ENCODE results near the gene KLF16. TPM values are rescaled to one million over a fixed set of nuclear protein-coding genes. Genes with fewer than 3 reads are reported as not detected.

Gene KLF16
- total RNA-seq, 6 experiments from 2014 or later, result 37.7 to 48.3 (median 41.6) TPM

DNA sequence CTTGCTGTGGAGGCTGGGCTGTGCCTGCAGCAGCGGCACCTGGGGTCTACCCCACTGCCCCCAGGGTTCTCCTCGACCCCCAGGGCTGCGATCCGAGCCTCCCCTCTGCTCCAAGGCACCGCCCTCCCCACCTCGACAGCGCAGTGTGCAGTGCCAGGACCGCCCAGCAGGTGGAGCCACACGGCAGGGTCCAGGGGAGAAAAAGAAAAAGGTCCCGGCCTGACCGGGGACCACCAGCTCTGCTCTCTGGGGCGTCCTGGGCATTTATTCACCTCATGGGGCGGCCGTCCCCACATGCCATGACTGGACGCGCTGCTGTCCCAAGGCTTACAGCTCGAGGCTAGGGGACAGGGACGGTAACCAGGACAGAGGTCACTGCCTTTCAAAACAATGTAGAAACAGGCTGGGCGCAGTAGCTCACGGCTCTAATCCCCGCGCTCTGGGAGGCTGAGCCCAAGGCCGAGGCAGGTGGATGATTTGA, 25.7 kb downstream of the KLF16 start:
- H3K27ac Mint-ChIP-seq, result no peak overlapping the region
- TF ChIP-seq CTCF (IDR thresholded peaks at IDR 0.05), result peak; percentile 95
- no peaks in the 10 kb centered on the region for H3K36me3 Mint-ChIP-seq (ENCODE audit: low read depth)
- no peak overlapping the region for H3K4me3 Mint-ChIP-seq
- no peak for DNase-seq
- H3K4me1 Mint-ChIP-seq (ENCODE audit: low read depth), result no peaks in the 10 kb centered on the region
- H3K9me3 Mint-ChIP-seq, result no peaks in the 10 kb centered on the region
- H3K27me3 Mint-ChIP-seq (ENCODE audit: insufficient read depth), result no peaks in the 10 kb centered on the region

DNA sequence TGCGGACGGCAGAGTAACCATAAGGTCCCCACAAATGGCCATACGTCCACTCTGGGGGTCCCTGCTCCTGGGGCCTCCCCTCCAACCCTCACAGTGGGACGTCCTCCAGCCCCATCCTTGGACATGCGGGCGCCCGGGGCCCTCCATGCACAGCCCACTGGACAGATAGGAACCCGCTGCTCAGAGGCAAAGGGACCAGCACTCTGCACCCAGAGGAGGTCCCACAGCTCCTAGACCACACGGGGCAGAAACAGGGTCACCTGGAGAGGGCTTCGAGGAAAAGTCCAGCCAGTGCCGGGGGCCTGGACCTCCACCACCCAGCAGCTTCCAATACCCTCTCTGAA, 26.2 kb downstream of the KLF16 start:
- Mint-ChIP-seq H3K27ac (no peak overlapping the region), H3K4me1 (ENCODE audit: low read depth) (no peaks in the 10 kb centered on the region), H3K4me3 (no peak overlapping the region), H3K36me3 (ENCODE audit: low read depth) (no peaks in the 10 kb centered on the region), H3K27me3 (ENCODE audit: insufficient read depth) (no peaks in the 10 kb centered on the region), H3K9me3 (no peaks in the 10 kb centered on the region)
- DNase-seq, result no peak
- TF ChIP-seq CTCF (IDR thresholded peaks at IDR 0.05), result no peak

DNA sequence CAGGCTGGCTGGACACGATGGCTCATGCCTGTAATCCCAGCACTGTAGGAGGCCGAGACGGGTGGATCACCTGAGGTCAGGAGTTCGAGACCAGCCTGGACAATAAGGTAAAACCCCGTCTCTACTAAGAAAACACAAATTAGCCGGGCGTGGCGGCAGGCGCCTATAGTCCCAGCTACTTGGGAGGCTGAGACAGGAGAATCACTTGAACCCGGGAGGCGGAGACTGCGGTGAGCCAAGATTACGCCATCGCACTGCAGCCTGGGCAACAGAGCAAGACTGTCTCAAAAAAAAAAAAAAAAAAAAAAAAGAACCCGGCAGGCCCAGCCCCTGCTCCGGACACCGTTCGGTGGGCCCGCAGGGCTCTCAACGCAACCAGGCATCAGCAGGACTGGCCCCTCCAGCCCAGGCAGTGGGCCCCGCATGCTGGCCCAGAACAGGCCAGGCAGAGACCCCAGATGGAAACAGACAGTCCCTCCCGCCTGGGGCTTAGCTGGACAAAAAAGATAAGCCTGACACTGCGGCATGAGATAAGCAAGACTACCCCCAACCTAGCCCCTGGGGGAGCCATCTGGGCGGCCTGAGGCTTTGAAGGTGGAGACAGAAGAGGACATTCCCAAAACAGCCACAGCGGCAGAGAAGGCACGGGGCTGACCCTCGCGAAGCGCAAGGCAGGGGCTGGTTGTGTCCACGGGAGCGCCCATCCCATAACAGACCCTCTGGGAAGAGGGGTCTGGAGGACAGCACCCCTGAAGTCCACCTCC, 26.7 kb downstream of the KLF16 start:
- H3K4me1 Mint-ChIP-seq (ENCODE audit: low read depth), result no peaks in the 10 kb centered on the region
- no peak for DNase-seq
- no peaks in the 10 kb centered on the region for H3K27me3 Mint-ChIP-seq (ENCODE audit: insufficient read depth)
- no peak overlapping the region for H3K4me3 Mint-ChIP-seq
- no peak overlapping the region for H3K27ac Mint-ChIP-seq
- no peaks in the 10 kb centered on the region for H3K9me3 Mint-ChIP-seq
- no peak for TF ChIP-seq CTCF (IDR thresholded peaks at IDR 0.05)
- no peaks in the 10 kb centered on the region for H3K36me3 Mint-ChIP-seq (ENCODE audit: low read depth)

DNA sequence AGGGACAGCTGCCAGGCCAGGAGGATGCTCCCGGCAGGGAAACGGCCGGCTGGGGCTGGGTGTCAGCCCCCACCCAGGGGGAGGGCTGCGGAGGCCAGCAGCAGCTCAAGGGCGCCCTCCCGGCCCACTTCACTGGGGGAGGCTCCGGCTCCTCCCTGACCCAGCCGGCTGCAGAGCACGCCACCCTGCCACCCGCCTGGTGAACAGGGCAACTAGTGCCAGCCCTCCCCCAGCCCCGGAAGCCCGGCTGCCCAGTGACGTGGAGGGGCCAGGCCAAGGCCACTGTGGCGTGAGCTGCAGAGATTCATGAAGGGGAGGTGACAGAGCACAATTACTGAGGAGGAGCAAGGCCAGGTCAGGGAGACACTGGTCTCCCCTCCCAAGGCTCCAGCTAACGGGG, 29.8 kb downstream of the KLF16 start:
- Mint-ChIP-seq H3K9me3 (no peaks in the 10 kb centered on the region), H3K36me3 (ENCODE audit: low read depth) (peaks cover 4% of the 10 kb centered on the region; the same call in 1 of the 2 replicates), H3K4me3 (no peak overlapping the region), H3K27me3 (ENCODE audit: insufficient read depth) (no peaks in the 10 kb centered on the region), H3K4me1 (ENCODE audit: low read depth) (no peaks in the 10 kb centered on the region), H3K27ac (no peak overlapping the region)
- DNase-seq, result no peak
- TF ChIP-seq CTCF (IDR thresholded peaks at IDR 0.05), result no peak

- H3K9me3 Mint-ChIP-seq, result no peaks in the 10 kb centered on the region
- H3K27me3 Mint-ChIP-seq (ENCODE audit: insufficient read depth), result no peaks in the 10 kb centered on the region
- H3K4me3 Mint-ChIP-seq, result no peak overlapping the region
- no peak overlapping the region for H3K27ac Mint-ChIP-seq
- no peak for DNase-seq
- no peak for TF ChIP-seq CTCF (IDR thresholded peaks at IDR 0.05)
- H3K4me1 Mint-ChIP-seq (ENCODE audit: low read depth), result no peaks in the 10 kb centered on the region
- H3K36me3 Mint-ChIP-seq (ENCODE audit: low read depth), result peaks cover 4% of the 10 kb centered on the region; the same call in 1 of the 2 replicates
Measured at GRCh38 chr19:1832046-1832663, 31.2 kb downstream of the KLF16 start.

Data from HFFc6 (cell line).